Sigmoid colon (tissue), 4 donors: ENCODE measurements around the gene BCAS3.

Experiments used
- EP300 ChIP-seq, 4 donors: sonication (generic); formaldehyde crosslinking; IDR thresholded peaks; one replicate each; pipeline ENCODE4 v1.6.1; 2017; ENCODE audit warnings: antibody characterized with exemption in 4 of 4
- TF ChIP-seq, protein P1 (sequence below), 4 experiments: fragments of 450-650 bp in 3 of 4; fragments of 200-600 bp in 1 of 4; IDR thresholded peaks; one replicate each; pipeline ENCODE4 v1.5.1; 2016 to 2019; ENCODE audit warnings: antibody characterized with exemption in 4 of 4, mild to moderate bottlenecking in 3 of 4, moderate library complexity in 2 of 4

DNA sequence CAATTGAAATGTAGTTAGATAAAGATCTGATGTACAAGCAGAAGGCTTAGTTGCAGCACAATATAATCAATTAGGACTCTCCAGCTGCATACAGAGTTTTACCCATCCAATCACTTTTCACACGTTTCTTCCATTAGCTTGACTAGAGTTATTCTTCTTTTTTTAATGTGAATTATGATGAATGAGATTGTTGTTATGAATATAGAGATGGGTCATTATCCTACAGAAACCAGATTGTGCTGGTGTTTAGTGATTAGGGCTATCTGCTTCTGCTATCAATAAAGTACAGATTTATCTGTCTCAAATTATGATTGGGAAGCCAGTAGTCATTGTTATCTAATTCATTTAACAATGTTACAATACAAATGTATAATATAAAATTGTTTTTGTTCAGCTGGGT is 500.6 kb downstream of the BCAS3 start:
- TF ChIP-seq, protein P1, sequence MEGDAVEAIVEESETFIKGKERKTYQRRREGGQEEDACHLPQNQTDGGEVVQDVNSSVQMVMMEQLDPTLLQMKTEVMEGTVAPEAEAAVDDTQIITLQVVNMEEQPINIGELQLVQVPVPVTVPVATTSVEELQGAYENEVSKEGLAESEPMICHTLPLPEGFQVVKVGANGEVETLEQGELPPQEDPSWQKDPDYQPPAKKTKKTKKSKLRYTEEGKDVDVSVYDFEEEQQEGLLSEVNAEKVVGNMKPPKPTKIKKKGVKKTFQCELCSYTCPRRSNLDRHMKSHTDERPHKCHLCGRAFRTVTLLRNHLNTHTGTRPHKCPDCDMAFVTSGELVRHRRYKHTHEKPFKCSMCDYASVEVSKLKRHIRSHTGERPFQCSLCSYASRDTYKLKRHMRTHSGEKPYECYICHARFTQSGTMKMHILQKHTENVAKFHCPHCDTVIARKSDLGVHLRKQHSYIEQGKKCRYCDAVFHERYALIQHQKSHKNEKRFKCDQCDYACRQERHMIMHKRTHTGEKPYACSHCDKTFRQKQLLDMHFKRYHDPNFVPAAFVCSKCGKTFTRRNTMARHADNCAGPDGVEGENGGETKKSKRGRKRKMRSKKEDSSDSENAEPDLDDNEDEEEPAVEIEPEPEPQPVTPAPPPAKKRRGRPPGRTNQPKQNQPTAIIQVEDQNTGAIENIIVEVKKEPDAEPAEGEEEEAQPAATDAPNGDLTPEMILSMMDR (IDR thresholded peaks at IDR 0.05): no peak
- TF ChIP-seq EP300 (IDR thresholded peaks at IDR 0.05): no peak
